ENCODE data around the gene PILRB.
A peak's percentile ranks its signal among the peaks of the same experiment; 100 is the strongest.
"Not testable (repeated sequence)": the region's sequence is repeated elsewhere in the genome, so short reads cannot be mapped to it uniquely, and the experiment has no call there.

Gene PILRB

DNA sequence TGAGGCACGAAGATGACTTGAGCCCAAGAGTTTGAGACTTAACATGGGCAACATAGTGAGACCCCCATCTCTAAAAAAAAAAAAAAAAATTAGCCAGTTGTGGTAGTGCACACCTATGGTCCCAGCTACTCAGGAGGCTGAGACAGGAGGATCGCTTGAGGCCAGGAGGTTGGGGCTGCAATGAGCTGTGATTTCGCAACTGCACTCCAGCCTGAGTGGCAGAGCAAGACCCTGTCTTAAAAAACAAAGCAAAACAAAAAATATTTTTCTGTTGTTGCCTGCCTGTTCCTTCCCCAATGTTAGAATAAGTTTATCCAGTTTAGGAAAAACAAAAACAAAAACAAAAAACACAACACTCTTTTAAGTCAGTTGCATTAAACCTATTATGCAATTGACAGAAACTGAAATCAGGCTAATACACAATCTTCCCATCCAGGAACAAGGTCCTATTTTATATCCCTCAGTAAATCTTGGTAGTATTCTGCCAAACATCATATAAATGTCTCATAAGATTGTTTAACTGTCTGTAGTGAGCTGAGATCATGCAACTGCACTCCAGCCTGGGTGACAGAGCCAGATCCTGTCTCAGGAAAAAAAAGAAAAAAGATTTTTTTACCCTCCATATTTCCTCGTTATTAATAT lies 20.3 kb downstream of the PILRB start:
- no peak for DNase-seq

DNA sequence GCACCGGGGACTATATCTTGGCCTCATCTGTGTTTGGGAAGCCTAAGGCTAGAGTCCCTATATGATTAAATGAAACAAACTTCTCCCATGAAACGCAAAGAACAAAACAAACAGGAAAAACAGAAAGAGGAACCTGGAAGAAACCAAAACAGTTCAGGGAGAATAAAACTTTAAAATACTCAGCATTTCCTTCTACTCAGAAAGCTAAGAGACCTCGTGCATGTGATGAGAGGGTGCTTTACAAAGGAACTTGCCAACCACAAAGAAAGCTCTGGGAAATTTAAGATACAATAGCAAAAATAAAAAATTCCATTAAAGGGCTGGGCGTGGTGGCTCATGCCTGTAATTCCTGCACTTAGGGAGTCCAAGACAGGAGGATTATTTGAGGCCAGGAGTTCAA lies 22.3 kb downstream of the PILRB start:
- DNase-seq, result no peak

DNA sequence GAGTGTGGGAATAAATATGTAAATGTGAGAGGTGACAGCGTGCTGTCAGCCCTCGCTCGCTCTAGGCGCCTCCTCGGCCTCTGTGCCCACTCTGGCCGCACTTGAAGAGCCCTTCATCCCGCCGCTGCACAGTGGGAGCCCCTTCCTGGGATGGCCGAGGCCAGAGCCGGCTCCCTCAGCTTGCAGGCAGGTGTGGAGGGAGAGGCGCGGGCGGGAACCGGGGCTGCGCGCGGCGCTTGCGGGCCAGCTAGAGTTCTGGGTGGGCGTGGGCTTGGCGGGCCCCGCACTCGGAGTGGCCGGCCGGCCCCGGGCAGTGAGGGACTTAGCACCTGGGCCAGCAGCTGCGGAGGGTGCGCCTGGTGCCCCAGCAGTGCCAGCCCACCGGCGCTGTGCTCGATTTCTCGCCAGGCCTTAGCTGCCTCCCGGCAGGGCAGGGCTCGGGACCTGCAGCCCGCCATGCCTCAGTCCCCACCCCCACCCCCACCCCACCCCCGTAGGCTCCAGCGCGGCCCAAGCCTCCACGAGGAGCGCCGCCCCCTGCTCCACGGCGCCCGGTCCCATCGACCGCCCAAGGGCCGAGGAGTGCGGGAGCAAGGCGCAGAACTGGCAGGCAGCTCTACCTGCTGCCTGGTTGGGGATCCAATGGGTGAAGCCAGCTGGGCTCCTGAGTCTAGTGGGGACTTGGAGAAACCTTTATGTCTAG lies 23.8 kb downstream of the PILRB start:
- not testable (repeated sequence) for DNase-seq

DNA sequence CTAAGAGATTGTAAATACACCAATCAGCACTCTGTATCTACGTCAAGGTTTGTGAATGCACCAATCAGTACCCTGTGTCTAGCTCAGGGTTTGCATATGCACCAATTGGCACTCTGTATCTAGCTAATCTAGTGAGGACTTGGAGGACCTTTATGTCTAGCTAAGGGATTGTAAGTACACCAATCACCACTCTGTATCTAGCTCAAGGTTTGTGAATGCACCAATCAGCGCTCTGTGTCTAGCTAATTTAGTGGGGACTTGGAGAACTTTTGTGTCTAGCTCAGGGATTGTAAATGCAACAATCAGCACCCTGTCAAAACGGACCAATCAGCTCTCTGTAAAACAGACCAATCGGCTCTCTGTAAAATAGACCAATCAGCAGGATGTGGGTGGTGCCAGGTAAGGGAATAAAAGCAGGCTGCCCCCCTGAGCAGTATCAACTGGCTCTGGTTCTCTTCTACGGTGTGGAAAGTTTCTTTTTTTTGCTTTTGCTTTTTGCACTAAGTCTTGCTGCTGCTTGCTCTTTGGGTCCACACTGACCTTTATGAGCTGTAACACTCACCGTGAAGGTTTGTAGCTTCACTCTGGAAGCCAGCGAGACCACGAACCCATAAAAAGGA lies 24.4 kb downstream of the PILRB start:
- DNase-seq, result not testable (repeated sequence)

DNA sequence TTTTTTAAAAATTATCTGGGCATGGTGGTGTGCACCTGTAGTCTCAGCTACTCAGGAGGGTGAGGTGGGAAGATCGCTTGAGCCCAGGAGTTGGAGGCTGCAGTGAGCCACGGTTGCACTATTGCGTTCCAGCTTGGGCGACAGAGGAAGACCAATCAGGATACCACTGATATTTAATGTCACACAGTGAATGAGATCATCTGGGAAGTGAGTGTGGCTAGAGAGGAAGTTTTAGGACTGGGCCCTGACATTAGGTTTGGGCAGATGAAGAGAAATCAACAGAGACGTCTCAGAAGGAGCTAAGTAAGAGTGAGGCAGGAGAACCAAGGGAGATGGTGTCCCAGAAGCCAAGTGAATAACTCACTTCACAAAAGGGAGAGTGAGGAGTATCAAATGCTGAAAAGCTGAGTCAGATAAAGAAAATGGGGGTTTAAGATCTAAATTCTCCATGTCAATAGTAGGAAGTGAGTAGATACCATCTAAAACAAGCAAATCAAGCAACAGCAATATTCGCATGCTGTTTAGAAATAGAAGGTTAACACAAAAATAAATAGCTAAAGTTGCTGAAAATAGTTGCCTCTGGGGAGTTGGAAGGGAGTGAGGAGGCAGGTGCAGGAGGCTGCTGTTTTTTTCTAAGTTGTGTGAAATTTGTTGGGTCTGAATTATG lies 26.8 kb downstream of the PILRB start:
- no peak for DNase-seq

DNA sequence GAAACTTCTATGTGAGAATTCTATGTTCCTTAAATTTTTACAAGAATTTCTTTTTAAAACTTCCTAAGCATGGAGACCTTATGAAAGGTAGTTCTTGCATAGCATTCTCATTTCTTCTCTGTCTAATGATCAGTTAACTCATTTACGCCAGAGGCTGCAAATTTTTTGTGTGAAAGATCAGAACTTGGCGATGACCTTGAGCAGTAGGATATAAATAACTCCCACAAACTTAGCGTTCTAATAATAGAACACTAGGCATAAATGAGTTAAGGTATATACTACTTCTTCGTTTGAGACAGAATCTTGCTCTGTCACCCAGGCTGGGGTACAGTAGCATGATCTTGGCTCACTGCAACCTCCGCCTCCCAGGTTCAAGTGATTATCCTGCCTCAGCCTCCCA lies 29.0 kb downstream of the PILRB start:
- no peak for DNase-seq

DNA sequence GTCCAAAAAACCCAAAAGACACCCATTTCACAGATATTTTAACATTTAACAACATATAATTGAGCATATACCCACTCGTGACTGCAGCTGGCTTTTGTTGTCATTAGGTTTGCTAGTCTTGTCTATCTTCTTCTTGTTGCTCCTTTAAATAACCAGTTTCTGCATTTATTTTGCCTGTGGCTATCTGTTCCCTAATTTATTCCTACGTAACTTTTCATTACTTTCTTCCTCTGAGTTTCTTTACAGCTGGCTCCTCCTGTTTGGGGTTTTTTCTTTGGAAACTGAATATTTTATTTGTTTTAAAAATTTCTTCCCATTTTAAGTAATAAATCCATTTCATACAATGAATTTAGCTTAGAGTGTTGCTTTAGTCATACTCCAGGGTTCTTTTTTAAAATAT lies 29.8 kb downstream of the PILRB start:
- no peak for DNase-seq

DNA sequence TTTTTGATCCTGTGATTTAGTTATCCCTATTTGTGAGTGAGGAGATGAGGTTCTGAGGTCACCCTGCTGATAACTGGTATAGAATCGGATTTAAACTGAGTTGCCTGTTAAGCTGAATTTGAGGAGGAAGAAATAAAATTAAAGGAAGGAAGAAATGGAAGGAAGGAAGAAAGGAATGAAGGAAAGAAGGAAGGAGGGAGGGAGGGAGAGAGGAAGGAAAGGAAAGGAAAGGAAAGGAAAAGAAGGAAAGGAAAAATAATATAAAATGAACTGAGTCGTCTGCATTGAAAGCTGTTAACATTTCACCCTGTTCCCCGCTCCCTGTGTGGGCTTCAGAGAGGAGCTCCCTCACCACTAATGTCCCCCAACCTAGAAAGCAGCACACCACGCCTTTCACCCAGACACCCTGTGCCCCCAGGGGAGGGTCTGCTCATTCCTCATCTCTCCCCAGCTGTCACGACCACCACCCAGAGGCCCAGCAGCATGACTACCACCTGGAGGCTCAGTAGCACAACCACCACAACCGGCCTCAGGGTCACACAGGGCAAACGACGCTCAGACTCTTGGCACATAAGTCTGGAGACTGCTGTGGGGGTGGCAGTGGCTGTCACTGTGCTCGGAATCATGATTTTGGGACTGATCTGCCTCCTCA lies 31.6 kb downstream of the PILRB start:
- no peak for DNase-seq

DNA sequence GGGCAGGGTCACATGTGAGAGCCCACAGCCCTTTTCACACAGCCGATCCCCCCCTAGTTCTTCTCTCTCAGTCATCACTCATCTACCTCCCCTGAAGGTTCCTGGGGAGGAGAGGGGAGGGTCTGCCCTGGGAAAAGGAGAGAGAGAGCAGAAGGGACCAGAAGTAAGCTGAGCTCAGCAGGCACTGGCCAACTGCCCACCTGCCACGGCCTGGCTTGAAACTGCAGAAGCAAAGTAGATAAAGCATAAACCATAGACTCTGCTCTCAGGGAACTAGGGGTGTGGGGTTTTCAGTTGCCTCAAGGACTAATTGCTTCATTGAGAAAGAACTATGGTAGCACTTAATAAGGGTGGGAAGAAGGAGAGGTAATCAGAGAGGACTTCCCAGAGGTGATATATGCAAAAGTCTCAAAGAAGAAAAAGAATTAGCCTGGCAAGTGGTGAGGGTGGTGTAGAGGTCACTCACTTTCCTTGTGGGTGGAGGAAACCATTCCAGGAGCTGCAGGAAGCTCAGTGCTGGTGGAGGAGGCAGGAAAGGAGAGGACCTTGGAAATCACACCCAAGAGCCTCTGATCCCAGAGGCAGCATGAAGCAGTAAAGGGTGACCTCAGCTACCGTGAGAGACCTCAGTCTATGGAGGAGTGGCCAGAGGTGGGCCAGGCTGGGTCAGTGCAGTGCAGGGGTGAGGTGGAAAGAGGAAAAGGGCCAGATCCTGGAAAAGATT lies 32.5 kb downstream of the PILRB start:
- DNase-seq, result no peak

DNA sequence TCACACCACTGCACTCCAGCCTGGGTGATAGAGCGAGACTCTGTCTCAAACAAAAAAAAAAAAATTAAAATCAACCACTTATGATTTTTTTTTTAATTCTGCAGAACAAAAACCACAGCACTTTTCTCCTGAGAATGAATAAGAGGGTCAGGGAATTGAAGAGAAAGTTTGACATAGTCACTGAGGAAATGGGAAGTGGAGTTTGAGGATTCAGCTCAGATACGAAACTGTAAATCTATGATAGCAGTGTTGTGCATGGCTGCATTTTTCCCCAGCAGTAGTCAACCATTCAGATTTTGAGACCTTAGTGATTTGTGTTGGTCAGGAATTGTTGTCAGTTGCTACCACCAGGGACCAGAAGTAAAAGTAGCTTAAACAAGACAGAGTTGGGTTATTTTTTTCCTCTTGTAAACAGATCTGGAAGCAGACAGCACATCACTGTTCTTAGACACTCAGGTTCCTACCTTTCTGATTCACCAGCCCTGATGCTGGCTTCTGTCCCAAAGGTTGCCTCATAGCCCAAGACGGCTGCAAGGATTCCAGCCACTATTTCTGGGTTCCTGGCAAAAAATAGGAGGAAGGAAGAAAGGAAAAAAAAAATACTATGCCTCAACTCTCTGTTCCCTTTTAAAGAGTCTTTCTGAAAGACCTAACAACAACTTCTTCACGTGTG lies 35.5 kb downstream of the PILRB start:
- no peak for DNase-seq

DNA sequence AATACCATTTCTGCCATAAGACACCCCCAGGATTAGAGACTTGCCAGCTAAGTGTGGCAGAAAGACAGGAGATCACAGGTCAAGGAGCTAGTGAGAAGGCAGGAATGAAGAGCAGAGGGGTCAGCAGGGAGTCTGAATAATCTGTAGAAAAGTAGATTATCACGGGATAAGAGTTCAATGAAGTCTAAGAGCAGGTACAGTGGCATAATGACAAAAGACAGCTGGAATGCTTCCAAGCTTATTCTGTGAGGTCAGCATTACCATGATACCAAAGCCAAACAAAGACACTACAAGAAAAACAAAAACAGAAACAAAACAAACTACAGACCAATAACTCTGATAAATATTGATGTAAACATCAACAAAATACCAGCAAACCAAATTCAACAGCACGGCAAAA lies 36.2 kb downstream of the PILRB start:
- DNase-seq, result no peak

DNA sequence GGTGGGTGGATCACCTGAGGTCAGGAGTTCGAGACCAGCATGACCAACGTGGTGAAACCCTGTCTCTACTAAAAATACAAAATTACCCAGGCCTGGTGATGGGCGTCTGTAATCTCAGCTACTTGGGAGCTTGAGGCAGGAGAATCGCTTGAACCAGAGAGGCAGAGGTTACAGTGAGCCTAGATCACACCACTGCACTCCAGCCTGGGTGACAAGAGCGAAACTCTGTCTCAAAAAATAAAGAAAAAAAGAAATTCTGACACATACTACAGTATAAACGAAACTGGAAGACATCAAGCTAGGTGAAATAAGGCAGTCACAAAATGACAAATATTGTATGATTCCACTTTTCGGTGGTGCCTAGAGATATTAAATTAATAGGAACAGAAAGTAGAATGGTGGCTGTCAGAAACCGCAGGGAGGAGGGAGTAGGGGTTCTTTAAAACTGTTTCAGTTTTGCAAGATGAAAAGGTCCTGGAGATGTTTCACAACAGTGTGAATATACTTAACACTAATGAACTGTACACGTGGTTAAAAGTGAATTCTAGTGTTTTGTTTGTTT lies 38.6 kb downstream of the PILRB start:
- peak; percentile 23 for DNase-seq

DNA sequence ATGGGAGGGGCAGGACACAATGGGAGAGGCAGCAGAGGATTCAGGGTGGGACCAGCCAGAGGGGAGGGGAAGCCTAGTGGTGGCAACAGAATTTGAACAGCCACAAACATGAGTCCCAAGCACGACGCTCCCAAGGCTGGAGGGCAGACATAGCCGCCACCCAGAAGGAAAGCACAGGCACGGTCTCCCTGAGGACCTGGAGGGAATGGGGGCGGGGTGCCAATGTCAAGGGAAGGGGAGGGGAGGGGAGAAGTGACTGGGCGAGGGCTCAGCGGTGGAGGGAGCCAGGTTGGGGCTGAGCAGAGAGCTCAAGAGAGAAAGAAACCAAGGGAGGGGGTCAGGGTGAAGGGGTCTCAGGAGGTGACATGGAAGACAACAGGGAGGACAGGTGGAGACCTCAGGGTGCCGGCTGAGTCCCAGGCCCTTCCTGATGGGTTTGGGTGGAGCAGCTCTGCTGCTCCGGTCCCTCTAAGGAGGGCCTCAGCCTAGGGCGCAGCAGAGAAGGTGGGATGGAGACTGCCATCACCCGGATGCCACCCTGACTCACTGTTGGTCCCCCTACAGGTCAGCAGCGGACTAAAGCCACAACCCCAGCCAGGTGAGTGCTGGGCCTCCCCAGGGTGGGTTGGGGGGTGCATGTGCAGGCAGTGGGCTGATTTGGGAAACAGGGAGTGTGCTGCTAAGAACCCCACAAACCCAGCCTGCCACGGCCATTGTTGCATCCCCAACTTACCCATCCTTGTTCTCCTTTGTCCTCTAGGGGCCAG lies 39.6 kb downstream of the PILRB start:
- DNase-seq, result no peak

DNA sequence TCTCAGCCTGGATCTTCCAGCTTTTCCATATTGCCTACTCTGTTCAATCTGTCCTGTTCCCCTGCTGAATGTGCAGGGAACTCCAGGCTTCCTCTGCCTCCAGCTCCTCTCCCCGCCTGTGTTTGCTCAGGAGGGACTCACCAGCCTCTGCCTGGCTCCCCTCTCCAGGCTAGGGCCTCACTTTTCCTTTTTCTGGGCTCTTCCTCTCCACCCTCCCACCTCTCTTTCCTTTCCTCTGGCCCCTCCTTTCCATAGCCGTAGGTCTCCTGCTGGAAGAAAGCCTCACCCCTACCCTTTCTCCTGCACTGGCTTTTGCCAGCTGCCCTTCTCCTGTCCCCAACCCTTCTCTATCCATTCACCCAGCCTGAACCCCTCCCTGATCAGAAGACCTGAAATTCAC lies 40.3 kb downstream of the PILRB start:
- no peak for DNase-seq

DNA sequence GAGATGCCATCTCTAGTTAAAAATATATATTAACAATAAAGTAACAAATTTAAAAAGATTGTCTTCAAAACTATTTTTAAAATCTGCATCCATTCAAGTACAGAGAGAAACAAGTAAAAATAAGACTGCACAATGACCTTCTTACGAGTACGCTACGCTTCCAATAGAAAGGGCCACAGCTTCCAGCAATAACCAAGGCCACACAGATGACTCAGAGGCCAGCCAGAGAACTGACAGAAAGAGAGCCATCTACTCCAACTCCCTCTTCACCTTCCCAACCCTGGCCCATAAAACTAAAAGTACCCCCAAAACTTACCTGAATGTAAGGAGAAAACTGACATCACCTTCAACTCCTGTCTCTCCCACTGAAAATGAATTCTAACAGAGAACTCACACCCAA lies 42.1 kb downstream of the PILRB start:
- DNase-seq, result no peak

DNA sequence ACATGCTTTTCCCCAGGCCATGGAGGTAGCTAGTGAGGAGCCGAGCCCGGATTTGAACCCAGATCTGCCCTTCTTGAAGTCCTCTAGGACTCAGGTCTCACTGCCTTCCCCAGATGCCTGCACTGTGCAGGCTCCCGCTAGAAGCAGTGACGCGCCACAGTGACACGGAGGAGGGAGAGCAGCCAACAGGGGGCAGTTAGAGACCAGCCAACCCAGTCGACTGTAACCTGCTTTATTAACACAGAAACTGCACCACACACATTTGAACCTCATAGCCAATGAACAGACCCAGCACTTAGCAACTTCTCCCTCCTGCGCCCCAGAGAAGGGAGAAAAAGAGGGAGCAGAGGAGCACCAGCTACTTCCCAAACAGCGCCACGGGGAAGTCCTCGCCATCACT lies 42.7 kb downstream of the PILRB start:
- no peak for DNase-seq

DNA sequence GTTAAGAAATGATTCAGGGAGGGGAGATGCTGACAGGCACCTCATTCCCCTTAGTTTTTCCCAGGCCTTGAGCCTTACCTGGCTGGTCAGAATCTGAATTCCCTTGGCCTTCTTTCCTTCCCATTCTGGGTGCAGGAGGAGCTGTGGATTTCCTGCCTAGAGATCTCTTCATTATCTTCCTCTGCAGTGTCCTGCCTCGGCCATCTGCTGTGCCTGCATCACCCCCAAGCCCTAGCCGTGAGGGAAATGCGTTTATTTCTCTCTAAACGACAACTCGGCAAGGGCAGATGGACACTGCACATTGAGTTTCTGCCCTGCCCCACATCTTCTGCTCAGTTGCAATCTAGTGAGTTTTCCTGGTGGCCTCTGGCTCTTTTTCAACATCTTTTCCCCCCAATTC lies 43.9 kb downstream of the PILRB start:
- no peak for DNase-seq

DNA sequence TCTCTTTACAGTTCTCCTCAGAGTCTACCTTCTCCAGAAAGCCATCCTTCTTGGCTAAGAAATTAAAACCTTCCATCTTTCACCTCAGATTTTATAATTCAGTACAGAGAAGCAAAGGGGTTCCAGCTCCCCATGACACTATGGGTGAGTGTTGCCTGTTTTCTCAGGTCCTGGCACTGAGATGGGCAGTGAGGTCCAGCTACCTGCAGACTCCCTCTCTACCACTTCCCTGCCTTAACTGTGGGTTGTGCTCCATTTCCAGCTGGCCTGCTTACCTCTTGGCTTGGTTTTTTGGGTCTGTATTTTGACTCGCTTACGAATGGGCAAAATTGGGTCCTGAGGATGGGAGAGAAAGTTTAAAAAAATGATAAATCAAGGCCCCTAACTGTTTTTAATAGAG lies 44.3 kb downstream of the PILRB start:
- DNase-seq, result no peak

DNA sequence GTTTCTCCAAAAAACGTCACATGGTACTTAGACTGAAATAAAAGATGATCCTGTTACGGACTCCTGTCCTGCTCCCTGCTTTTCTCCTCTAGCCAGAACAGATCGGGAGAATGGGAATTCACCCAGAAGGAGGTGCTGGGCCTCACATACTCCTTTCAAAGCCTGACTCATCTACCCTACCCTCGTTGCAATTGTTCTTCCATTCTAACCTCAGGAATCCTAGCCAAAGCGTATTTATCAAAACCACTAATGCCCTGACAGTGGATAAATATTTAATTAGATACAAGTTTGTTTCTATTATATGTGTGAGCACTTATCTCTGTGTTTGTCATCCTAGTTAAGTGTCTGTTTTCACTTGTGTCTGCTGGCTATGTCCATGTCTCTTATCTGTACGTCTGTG lies 48.9 kb downstream of the PILRB start:
- no peak for DNase-seq

DNA sequence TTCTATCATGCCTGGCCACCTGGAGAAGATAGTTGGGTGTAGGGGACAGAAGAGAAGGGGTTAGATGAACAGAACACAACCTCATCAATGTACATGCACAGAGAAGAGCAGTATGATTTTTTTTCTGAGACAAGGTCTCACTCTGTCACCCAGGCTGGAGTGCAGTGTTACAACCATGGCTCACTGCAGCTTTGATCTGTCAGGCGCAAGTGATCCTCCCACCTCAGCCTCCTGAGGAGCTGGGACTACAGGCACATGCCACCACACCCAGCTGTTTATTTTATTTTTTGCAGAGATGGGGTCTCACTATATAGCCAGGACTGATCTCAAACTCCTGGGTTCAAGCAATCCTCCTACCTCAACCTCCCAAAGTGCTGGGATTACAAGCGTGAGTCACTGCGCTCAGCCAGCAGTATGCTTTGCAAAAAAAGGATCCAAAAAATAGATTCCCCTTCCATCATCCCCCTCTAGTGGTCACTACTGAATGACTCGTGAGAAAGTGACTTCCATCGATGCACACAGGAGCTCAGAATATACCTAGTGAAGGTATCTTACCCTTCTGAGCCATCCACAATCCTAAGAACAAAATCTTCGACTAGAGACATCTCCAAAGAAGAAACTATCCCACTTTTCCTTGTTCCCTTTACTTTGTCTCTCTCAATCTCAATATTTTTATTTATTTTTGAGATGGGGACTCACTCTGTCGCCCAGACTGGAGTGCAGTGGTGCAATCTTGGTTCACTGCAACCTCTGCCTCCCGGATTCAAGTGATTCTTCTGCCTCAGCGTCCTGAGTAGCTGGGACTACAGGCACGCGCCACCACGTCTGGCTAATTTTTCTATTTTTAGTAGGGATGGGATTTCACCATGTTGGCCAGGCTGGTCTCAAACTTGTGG lies 49.6 kb downstream of the PILRB start:
- no peak for DNase-seq

All from stimulated activated CD4-positive, alpha-beta T cell treated with anti-CD3 and anti-CD28 coated beads, Interleukin-12 subunit alpha, Interleukin-12 subunit beta, amount 100 ng/mL, for 4 hours (primary cell).